Measurements from ENCODE around the gene SRXN1. TPM values are rescaled to one million over a fixed set of nuclear protein-coding genes. Genes with fewer than 3 reads are reported as not detected.

The SRXN1 gene
- polyA plus RNA-seq, 1 experiment, result 64.6 TPM

DNA sequence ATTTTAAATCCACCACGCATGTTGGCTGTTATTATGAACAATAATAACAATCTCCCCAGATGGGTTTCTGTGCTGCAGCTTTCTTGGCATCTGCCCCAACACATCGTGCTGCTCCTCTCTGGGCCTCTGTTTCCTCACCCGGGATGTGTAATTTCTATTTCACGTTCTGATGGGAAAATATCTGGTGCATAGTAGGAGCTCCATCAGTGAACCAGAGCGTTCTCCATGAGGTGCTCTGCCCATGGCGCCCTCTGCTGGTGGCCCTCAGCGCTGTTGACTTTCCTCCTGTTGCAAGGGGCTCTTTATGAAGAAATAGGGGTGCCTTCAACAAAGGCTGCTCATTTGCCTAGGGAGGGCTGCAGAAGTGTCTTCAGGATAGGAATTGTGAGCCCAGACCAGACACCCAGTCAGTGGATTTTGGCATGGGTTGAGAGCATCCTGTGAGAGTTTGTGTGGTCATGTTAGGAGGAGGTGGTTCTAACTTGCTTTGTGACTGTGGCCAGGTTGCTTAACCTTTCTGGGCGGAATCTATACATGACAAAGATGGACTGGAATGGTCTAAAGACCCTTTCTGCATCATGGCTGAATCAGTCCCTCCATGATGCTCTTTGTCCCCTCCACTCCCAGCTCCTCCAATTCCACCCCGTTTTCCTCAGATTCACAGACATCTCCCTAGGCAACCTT lies 14.5 kb upstream of the SRXN1 start:
- POLR2A ChIA-PET, result interaction anchor here (0.5 kb wide), 1 partner anchor 16 kb away, joined by 3 read pairs; no protein-coding TSS in a partner anchor

DNA sequence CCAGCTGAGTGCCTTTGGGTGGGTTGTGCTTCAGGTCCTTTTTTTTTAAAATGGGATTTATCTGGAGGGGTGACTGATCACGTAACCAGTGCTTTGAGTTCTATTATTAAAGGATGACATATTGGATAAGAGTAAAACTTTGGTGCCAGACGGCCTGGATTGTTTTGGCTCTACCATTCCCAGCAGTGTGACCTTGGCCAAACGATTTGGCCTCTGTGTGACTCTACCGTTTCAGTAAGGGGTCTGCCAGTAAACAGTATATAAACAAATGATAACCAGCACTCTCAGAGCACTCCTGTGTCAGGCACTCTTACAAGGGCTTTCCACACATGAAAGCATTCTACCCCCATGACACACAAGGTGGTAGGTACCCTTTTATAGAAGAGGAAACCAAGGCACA lies 13.9 kb upstream of the SRXN1 start:
- Histone ChIP-seq H3K27me3 (ENCODE audit: control insufficient read depth, insufficient read depth, low read length) (peaks cover 66% of the 10 kb centered on the region), H3K4me3 (ENCODE audit: low read depth, low read length) (no peak overlapping the region), H3K27ac (ENCODE audit: low read depth, low read length) (no peak overlapping the region), H3K9me3 (ENCODE audit: control insufficient read depth, insufficient read depth, low read length) (no peaks in the 10 kb centered on the region; the same call in 1 of the 2 replicates)
- ChIA-PET POLR2A (interaction anchor here (0.5 to 1.1 kb wide), 2 partner anchors 15 to 319 kb away, joined by 3 read pairs; no protein-coding TSS in a partner anchor), CTCF (interaction anchor here (0.6 to 3.5 kb wide), 25 partner anchors 8 to 458 kb away, joined by 3 to 35 read pairs (median 4); partner anchors contain the start of genes SCRT2 and SRXN1)
- no peak for DNase-seq (ENCODE audit: low read depth, low spot score)
- TF ChIP-seq CTCF (IDR thresholded peaks at IDR 0.05; ENCODE audit: low read depth, low read length), result no peak

More for the DNA sequence above, 14.5 kb upstream of the SRXN1 start:
- H3K27ac ChIP-seq (ENCODE audit: low read depth, low read length), result no peak overlapping the region
- no peak for DNase-seq (ENCODE audit: low read depth, low spot score)
- CTCF ChIA-PET, result interaction anchor here (0.6 to 3.5 kb wide), 24 partner anchors 8 to 459 kb away, joined by 3 to 35 read pairs (median 4); partner anchors contain the start of genes SCRT2 and SRXN1
- TF ChIP-seq CTCF (IDR thresholded peaks at IDR 0.05; ENCODE audit: low read depth, low read length), result peak; percentile 88
- no peaks in the 10 kb centered on the region for H3K9me3 ChIP-seq (ENCODE audit: control insufficient read depth, insufficient read depth, low read length)
- H3K4me3 ChIP-seq (ENCODE audit: low read depth, low read length), result no peak overlapping the region
- peaks cover 66% of the 10 kb centered on the region for H3K27me3 ChIP-seq (ENCODE audit: control insufficient read depth, insufficient read depth, low read length)

- TF ChIP-seq CTCF (IDR thresholded peaks at IDR 0.05; ENCODE audit: low read depth, low read length), result no peak
- POLR2A ChIA-PET, result no interaction called here
Measured at GRCh38 chr20:665276-665675, 12.3 kb upstream of the SRXN1 start.

GRCh38 chr20:664576-664975 lies 11.6 kb upstream of the SRXN1 start:
- no peak overlapping the region for H3K27ac ChIP-seq (ENCODE audit: low read depth, low read length)
- ChIA-PET POLR2A (no interaction called here), CTCF (interaction anchor here (0.6 to 1.5 kb wide), 2 partner anchors 19 to 133 kb away, joined by 3 to 11 read pairs; no protein-coding TSS in a partner anchor)
- H3K9me3 ChIP-seq (ENCODE audit: control insufficient read depth, insufficient read depth, low read length), result no peaks in the 10 kb centered on the region; the same call in 1 of the 2 replicates
- H3K4me3 ChIP-seq (ENCODE audit: low read depth, low read length), result no peak overlapping the region
- peaks cover 63% of the 10 kb centered on the region for H3K27me3 ChIP-seq (ENCODE audit: control insufficient read depth, insufficient read depth, low read length)
- DNase-seq (ENCODE audit: low read depth, low spot score), result no peak
- TF ChIP-seq CTCF (IDR thresholded peaks at IDR 0.05; ENCODE audit: low read depth, low read length), result no peak

More at GRCh38 chr20:665276-665675, 12.3 kb upstream of the SRXN1 start:
- no peak for DNase-seq (ENCODE audit: low read depth, low spot score)
- Histone ChIP-seq H3K27me3 (ENCODE audit: control insufficient read depth, insufficient read depth, low read length) (peaks cover 65% of the 10 kb centered on the region), H3K4me3 (ENCODE audit: low read depth, low read length) (no peak overlapping the region), H3K27ac (ENCODE audit: low read depth, low read length) (no peak overlapping the region), H3K9me3 (ENCODE audit: control insufficient read depth, insufficient read depth, low read length) (no peaks in the 10 kb centered on the region; the same call in 1 of the 2 replicates)
- CTCF ChIA-PET, result interaction anchor here (1.5 kb wide), 1 partner anchor 19 kb away, joined by 11 read pairs; no protein-coding TSS in a partner anchor

GRCh38 chr20:664151-664550 lies 11.2 kb upstream of the SRXN1 start:
- ChIA-PET POLR2A (no interaction called here), CTCF (interaction anchor here (0.6 to 1.8 kb wide), 3 partner anchors 18 to 133 kb away, joined by 3 to 11 read pairs (median 4); no protein-coding TSS in a partner anchor)
- no peak for TF ChIP-seq CTCF (IDR thresholded peaks at IDR 0.05; ENCODE audit: low read depth, low read length)
- Histone ChIP-seq H3K27ac (ENCODE audit: low read depth, low read length) (no peak overlapping the region), H3K9me3 (ENCODE audit: control insufficient read depth, insufficient read depth, low read length) (no peaks in the 10 kb centered on the region; the same call in 1 of the 2 replicates), H3K27me3 (ENCODE audit: control insufficient read depth, insufficient read depth, low read length) (peaks cover 61% of the 10 kb centered on the region), H3K4me3 (ENCODE audit: low read depth, low read length) (no peak overlapping the region)
- DNase-seq (ENCODE audit: low read depth, low spot score), result no peak

All from AG04450 (cell line).